Lower leg skin (tissue), 4 donors: ENCODE data around the gene KIAA1671. TPM values are rescaled to one million over a fixed set of nuclear protein-coding genes. Genes with fewer than 3 reads are reported as not detected.

Experiments used
- DNase-seq, 2 donors: peaks; one replicate each; pipeline ENCODE4 v3.0.0-alpha.2; 2019; ENCODE audit warnings: low spot score in 2 of 2
- H3K4me3 ChIP-seq: fragments of 200-600 bp; sonication (generic); 2 replicates; pipeline ENCODE4 v1.5.1; 2017; ENCODE audit warnings: mild to moderate bottlenecking, low read depth; ENCODE audit not compliant: poor library complexity, severe bottlenecking
- CTCF ChIP-seq, 3 donors: fragments of 450-650 bp; IDR thresholded peaks; one replicate each; pipeline ENCODE4 v1.5.1; 2016; ENCODE audit warnings: antibody characterized with exemption in 3 of 3, mild to moderate bottlenecking in 3 of 3, moderate library complexity in 2 of 3
- POLR2A ChIP-seq, 2 donors: fragments of 450-650 bp; IDR thresholded peaks; one replicate each; pipeline ENCODE4 v1.6.1; 2016 to 2017; ENCODE audit warnings: antibody characterized with exemption in 2 of 2, mild to moderate bottlenecking in 1 of 2, moderate library complexity in 1 of 2
- WGBS, 2 donors: methylation state at CpG; one replicate each; pipeline ENCODE4 v1.1.5; 2018; 5-methylcytosine and 5-hydroxymethylcytosine counted together
- intact Hi-C: fragments of 100-400 bp; cut with DNase I; formaldehyde crosslinking; loops from one replicate; pipeline ENCODE4 v1.15.0; 2023; ENCODE audit warnings: low total_unique reads
- total RNA-seq, 4 donors: library from RNA; depleted of rRNA; stranded (reverse); fragments of >200 nt; gene quantifications; one replicate each; pipeline ENCODE4 v1.1.0, GENCODE V29; 2016

KIAA1671 gene
- total RNA-seq, 4 donors from 2014 or later = 60.0 to 87.8 (median 85.1) TPM

GRCh38 chr22:25045159-25045558 is 92.6 kb downstream of the KIAA1671 start:
- intact Hi-C loops = loop anchor here (5.0 kb wide), 1 partner anchor 93 kb away; the partner anchor contains the start of gene KIAA1671
- no peak overlapping the region for H3K4me3 ChIP-seq
- no peak for DNase-seq
- 30 to 55% methylated on average over 2 of the region's 2 CpGs for WGBS, 2 donors
- TF ChIP-seq CTCF (IDR thresholded peaks at IDR 0.05) (no peak), POLR2A (IDR thresholded peaks at IDR 0.05) (no peak)

GRCh38 chr22:25048071-25048470 is 95.6 kb downstream of the KIAA1671 start:
- no peak for DNase-seq
- intact Hi-C loops = loop anchor here (5.0 kb wide), 1 partner anchor 96 kb away; the partner anchor contains the start of gene KIAA1671
- no peak overlapping the region for H3K4me3 ChIP-seq
- no peak for TF ChIP-seq POLR2A (IDR thresholded peaks at IDR 0.05)
- WGBS, 2 donors = 70 to 72% methylated on average over 6 of the region's 6 CpGs

GRCh38 chr22:25048659-25049647 is 96.4 kb downstream of the KIAA1671 start:
- intact Hi-C loops = loop anchor here (5.0 kb wide), 1 partner anchor 97 kb away; the partner anchor contains the start of gene KIAA1671
- no peak overlapping the region for H3K4me3 ChIP-seq
- TF ChIP-seq POLR2A (IDR thresholded peaks at IDR 0.05) (no peak), CTCF (IDR thresholded peaks at IDR 0.05) (peak in 1 of 3 donors; percentile 55)
- peak; percentile 37 to 92 for DNase-seq
- WGBS, 2 donors = 55 to 58% methylated on average over 9 of the region's 9 CpGs

- H3K4me3 ChIP-seq = no peak overlapping the region
- DNase-seq = no peak
- intact Hi-C loops = loop anchor here (5.0 kb wide), 1 partner anchor 97 kb away; the partner anchor contains the start of gene KIAA1671
- TF ChIP-seq POLR2A (IDR thresholded peaks at IDR 0.05) (no peak), CTCF (IDR thresholded peaks at IDR 0.05) (no peak)
- 95% methylated on average over 6 of the region's 6 CpGs for WGBS, 2 donors
These were observed 97.3 kb downstream of the KIAA1671 start for GRCh38 chr22:25049770-25050169.

- no peak for DNase-seq
- intact Hi-C loops = no loop called here
- 93 to 97% methylated on average over 5 of the region's 5 CpGs for WGBS, 2 donors
These were observed 98.0 kb downstream of the KIAA1671 start for GRCh38 chr22:25050566-25050965.

More at GRCh38 chr22:25050566-25050965, 98.0 kb downstream of the KIAA1671 start:
- no peak overlapping the region for H3K4me3 ChIP-seq
- TF ChIP-seq CTCF (IDR thresholded peaks at IDR 0.05) (no peak), POLR2A (IDR thresholded peaks at IDR 0.05) (no peak)
